SW 1271 (cell line): ENCODE data around the gene RHO.

Experiments used
- DNase-seq, 2 experiments: peaks; one replicate each; lab custom pipeline; 2025; lab: John Stamatoyannopoulos, UW

Gene RHO

DNA sequence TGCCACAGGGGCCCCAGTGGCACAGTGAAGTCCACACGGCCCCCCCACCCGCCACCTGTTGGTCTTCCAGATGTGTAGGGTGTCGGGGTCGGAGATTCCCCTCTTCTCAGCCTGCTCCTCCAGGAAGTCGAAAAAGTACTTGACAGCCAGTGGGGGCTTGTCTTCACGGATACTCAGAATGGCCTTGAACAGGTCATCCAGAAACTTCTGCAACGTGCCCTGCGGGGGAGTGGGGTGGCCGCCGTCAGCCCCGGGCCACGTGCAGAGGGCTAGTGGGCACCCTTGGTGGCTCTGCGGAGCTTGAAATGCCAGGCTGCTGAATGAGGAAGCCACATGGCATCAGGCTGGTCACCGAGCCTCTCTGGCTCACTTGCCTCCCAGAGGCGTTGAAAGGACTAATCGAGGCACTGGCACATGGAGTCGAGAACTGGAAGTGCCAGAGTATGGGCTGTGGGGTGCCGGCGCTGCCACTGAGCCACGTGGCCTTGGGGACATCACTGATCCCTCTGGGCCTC is 31.2 kb downstream of the RHO start:
- DNase-seq, result no peak

DNA sequence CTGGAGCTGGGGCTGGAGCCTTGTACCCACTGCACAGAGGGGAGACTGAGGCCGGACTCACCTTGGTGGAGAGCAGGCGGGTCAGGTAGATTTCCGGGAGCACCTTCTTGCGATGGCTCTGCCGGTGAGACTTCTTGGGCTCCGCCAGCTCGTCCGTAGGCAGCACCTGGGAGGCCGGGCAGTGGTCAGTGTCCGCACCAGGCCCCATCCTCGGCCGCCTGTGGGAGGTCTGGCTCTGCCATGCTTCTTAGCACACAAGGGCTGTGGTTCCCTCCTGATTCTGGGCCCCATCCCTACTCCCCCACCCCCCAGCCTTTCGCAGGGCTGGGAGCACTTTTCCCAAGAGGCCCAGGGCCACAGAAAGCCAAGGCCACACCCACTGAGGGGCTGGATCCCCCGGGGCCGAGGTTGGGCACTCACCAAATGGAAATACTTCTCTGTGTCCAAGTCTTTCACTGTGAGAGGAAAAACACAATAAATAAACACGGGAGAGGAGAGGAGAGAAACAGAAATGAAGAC is 31.9 kb downstream of the RHO start:
- DNase-seq, result no peak

DNA sequence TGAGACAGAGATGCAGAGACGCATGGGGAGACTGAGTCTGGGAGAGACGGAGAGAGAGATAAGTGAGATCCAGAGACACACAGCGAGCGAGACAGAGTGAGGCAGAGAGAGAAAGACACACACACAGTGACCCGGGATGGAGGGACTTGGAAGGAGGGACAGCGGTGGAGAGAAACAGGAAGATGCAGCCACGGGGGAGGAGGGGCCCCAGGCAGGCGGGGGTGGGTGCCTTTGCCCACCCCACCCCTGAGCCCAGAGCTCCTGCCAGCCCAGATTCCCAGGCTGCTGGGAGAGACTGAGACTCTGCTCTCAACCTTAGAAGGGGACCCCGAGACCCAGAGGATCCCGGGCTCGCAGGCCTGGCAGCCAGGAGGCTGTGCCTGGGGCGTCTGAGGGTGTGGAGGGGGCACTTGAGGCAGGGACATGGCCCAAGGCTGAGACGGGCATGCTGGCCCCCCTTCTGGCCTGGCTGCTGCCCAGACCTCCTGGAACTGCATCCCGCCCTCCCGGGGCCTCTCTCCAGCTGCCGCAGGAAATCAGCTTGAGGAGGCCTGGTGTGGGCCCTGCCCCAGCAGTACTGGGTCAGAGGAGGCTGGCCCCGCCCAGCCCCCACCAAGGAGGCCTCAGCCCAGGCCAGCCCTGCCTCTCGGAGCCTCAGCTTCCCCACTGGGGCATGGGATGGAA is 32.6 kb downstream of the RHO start:
- no peak for DNase-seq

DNA sequence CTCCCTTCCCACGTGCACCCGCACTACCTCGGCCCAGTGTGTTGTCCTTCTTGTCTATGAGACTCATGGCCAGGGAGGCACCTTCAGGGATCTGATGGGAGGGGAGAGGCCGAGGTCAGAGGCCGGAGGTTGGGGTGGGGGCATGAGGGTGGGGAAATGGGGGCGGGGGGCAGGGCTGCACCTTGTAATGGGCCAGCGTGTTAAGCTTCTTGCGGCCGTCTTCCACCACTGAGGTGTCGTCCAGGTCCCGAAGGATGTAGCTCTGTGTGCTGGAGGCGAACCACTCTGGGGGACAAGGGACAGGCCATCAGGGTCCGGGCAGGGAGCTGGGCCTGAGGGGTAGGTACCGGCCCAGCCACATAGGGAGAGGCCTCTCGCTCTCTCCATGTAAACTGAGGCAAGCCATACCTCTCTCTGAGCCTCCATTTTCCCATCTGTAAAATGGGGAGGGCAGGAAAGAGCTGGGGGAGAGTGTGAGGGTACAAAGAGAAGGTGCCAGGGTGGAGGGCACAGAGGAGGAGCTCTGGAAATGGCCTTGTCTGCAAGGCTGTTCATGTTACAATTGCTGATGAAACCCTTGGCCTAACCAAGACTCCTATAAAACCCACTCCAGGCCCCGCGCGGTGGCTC is 33.3 kb downstream of the RHO start:
- DNase-seq, result no peak

DNA sequence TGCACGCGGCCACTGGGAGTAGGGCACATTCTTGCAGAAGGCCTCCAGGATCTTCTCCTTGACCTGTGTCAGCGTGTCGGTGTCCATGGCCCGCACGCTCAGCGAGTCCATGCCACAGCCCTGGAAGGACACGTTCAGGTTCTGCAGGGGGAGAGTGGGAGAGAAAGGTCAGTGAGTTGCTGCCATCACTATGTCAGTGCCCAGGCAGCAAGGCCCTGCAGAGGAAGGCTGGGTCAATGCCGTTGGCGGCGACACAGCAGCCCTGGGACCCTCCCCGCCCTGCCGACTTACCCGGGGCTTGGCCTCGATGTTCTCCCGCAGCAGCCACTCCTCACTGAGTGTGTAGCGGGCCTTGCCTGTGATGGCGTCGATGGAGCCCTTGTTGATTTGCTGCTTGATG is 34.4 kb downstream of the RHO start:
- no peak for DNase-seq

DNA sequence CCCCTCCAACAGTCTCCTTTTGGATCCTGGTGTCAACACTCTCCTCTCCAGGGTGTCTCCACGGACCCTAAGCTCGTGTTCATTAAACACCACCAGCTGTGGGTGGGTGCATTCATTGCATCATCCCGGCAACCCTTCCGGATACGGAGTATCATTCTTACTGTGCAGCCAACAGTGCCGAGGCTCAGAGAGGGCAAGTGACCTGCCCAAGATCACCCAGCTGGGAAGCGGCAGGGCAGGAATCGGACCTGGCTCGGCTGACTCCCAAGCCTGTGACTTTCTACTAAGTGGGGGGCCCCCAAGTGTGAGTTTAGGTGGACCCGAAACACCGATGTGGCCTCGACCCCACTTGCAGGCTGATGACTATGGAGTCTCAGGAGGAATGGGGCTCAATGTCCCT is 34.9 kb downstream of the RHO start:
- DNase-seq, result no peak

DNA sequence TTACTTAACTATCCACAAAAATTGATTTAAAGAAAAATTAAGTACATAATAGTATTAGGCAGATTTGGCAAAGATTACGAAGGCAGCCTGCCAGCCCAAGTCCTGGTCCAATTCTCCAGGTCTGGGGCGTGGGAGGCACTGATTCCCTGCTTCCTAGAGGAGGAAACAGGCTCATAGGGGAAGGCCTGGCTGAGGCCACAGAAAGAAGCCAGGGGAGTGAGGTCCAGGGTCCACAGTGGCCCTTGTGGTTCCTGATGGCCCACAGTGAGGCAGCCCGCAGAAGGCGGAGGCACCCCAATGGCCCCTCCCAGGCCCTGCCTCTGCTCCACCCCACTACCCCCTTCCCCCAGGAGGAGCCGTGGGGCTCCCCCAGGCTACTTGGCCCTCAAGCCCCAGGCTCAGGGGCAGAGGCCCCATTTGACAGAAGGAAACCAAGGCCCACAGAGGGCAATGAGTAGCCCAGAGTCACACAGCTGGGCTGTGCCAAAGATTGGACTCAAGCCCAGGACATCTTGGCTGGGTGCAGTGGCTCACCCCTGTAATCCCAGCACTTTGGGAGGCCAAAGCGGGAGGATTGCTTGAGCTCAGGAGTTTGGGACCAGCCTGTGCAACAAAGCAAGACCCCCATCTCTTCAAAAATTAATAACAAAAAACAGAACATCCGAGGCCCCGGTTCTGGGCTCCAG is 35.6 kb downstream of the RHO start:
- DNase-seq, result no peak

DNA sequence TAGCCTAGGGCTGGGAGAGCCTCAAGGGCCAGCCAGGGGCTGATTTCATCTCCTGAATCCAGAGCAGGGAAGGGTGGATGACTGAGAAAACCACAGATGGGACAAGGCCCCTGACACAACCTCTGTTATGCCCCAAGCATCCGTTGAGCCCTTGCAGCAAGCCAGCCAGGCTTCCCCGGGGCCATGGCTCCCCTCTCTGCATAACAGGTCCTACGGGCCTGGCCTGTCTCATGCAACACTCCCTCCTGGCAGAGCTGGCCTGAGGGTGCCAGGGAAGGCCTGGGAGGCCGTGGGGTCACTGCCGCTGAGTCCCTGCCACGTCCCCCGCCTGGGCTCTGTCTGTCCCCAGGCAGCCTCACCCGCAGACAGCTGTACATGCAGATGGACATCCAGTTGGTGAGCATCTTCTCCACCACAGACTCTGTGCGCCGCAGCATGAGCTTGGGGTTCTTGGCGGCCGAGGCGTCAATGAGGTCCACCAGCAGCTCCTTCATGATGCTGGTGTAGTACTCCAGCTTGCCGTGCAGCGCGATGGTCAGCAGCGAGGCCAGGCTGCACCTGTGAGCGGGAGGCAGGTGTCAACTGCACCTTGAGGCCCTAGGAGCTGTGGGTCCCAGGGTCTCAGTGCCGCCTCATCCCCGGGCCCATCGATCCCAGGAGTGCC is 36.7 kb downstream of the RHO start:
- DNase-seq, result no peak

DNA sequence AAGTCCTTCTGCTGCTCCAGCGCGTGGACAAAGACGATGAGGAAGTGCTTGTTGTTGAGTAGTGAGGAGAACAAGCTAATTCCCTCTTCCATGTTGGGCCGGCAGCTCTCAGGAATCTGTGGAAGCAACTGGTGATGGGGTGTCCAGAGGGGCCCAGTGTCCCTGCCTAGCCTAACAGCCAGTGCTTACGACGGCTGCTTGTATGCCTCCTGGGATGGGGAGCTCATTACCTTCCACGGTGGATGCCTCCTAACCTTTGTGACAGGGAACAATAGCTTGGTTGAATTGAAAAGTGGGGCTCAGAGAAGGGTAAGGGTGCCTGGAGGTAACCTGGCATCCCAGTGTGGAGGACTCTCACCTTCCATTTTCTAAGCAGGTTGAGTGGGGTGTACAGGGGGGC is 37.5 kb downstream of the RHO start:
- no peak for DNase-seq

DNA sequence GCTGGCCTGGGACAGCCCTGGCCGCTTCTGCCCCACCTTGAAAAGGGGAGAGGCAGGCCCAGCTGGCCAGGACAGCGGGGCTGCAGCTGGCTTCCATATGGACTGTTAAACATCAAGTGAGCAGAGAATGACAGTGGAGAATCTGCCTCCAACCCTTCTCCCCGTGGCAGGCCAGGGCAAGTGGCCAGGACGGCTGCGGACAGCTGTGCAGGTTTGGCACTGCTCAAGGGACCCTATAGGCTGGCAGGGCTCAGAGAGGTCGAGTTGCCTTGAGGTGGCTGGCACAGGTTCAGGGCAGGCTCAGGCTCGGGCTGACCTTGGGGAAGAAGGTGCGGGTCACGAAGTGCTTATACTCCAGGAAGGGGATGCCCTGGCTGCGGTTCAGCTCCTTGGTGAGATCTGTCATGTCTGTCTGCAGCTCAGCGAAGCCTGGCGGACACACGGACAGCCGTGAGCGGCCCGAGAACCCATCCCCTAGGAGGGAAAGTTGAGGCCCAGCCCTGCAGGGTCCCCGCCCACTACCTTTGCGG is 38.8 kb downstream of the RHO start:
- DNase-seq, result no peak

DNA sequence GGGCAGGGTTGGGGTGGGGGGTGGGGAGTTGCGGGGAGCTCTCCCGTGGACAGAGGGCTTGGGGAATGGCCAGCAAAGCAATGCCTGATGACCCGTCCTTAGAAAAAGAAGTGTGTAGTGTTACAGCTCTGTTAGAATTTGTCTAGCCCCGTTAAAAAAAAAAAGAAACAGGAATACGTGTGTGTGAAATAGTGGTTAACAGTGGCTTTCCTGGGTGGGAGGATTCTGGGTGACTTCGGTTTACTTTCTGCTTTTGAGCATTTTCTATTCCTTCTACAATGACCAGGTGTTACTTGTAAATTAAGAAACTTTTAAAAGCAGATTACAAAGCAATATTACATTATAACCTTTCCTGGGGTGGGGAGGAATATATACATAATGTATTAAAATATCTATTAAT is 39.5 kb downstream of the RHO start:
- no peak for DNase-seq

DNA sequence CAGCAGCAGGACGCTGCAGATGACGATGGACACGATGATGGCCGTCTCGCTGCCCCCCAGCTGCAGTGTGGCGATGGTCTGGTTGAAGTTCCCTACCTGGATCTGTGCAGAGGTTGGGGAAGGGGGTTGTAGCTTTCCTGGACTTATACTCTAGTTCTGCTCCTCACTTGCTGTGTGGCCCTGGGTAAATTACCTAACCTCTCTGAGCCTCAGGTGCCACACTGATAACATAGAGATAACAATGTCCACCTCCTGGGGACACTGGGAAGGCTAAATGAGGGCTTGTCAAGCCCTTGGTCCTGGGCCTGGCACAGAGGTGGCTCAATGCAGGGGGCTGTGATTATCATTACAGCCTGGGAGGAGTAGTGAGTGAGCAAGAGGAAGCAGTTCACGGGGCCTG is 41.4 kb downstream of the RHO start:
- no peak for DNase-seq

DNA sequence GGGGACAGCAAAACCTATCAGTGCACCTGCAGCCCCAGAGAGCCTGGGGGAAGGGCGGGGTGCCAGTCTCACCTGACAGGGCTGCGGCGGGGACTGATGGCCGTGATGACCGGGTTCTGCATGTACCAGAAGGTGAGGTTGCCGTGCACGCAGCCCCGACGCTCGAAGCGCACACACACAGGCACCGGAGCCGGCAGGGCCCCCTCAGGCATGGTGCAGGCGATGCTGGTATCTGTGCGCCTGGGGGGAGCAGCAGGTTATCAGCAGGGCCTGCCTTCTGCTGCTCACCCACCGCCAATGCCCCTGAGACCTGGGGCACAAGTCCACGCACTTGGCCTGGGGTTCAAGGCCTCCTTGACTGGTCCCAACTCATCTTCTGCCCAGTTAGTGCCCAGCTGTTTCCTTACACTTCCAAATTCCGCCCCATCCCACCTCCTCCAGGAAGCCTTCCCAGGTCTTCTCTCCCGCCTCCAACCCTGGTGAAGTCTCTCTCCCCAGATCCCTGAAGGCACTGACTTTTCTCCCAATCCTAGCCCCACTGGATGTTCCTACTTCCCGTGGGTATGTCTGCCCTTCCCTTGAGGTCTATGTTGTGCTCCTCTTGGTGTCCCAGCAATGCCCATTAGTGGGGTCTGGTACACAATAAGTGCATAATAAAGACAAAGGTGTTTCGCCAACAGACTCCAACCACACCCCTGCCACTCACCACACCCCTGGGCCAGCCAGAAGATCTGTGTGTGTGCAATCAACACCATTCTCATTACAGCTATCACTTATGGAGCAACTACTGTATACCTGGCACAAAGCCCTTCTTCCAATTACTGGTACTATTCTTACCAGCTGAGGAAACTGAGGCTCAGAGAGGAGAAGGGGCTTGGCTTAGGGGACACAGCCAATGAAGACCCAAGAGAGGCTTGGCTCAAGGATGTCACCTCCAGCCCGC is 43.4 kb downstream of the RHO start:
- no peak for DNase-seq

DNA sequence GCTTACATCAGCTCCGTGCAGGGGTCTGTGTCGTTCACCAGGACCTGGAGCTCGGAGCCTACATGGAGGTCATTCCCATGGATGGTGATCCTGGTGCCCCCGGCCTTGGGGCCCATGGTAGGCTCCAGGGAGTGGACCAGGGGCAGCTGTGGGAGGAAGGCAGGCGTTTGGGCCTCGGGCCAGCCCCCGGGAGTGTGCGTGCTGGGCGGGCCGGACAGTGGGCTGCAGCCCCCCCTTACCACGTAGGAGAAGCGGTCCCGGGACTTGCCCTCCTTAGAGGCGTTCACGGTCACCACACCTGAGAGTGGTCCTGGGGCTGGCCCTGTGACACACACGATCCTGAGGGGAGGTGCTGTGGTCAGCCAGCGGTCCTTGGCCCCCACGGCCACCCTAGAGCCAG is 44.2 kb downstream of the RHO start:
- DNase-seq, result no peak

DNA sequence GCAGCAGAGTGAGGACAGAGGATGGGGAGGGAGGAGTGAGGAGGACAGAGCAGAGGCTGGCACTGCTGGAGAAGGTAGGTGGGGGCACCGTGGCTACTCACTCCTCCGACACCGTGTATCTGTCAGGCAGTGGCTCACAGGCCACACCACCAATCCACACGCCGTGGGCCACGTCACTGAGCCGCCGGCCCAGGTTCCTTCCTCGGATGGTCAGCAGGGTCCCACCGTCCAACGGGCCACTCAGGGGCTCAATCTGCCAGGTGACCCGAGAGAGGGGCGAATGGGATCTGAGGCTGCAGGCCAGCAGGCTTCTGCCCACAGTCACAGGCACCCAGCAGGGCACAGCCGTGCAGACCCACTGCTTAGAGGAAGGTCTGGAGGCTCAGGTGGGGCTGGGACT is 45.1 kb downstream of the RHO start:
- no peak for DNase-seq

DNA sequence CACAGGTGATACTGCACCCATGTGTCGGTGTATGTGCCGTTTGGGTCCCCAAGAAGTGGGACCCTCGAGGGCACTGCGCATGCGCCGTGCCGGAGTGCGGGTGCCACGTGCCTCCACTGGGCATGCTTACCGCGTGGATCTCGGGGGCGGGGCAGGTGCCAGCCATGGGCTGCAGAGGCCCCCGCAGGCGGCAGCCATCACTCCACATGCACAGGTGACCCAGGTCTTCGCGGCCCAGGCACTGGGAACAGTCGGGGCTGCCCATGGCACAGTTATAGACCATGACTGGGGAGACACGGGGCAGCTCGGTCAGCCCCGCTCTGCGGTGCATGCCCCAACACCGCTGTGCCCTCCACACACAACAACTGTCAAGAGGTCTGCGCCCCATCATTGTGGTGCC is 45.8 kb downstream of the RHO start:
- DNase-seq, result no peak

DNA sequence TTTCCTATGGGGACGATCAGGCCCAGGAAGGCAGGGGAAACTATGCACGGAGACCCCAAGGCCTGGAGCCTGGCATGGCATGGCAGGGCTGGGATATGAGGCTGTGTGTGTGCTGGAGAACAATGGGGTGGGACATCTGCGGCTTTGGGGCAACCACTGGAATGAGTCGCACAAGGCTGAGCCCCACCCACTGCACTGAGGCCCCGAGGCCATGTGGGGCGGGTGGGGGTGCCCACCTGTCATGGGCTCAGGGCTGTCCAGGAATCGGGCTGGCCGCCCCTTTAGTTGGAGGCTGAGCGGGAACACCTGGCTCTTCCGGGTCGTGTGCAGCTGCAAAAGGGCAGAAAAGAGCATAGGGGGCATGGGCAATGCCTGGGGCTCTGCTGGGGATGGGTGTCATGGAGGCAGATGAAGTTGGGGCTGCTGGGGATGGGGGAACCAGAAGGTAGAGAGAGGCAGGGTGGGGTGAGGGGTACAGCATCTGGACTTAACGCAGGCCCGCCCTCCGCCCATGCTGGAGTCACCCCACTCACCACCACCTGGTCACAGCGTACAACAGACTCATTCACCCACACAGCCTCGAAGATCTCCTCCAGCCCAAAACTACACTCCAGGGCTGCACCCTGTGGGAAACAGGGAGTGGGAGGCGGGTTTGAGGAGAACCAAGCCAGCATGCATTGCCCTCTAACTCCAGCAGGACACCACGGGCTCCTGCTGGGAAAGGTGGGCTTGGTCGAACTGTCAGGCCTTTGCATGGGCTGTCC is 47.0 kb downstream of the RHO start:
- no peak for DNase-seq

DNA sequence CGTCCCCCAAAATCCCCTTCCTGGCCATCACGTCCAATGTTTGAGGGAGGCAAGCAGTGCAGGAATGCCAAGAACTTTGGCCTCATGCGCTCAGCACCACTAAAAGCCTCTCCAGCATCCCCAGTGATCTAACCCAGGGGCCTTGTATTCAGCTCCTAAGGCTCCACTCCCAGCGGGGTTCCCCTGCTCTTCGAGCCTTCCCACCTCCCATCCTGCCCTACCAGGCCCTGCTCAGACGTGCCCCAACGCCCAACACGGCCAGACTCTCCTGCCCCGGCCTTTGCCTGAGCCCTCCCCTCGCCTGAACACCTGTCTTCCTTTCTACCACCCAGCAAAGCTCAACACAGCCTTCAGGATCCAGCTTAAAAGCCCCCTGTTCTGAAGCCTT is 47.6 kb downstream of the RHO start:
- DNase-seq, result no peak

DNA sequence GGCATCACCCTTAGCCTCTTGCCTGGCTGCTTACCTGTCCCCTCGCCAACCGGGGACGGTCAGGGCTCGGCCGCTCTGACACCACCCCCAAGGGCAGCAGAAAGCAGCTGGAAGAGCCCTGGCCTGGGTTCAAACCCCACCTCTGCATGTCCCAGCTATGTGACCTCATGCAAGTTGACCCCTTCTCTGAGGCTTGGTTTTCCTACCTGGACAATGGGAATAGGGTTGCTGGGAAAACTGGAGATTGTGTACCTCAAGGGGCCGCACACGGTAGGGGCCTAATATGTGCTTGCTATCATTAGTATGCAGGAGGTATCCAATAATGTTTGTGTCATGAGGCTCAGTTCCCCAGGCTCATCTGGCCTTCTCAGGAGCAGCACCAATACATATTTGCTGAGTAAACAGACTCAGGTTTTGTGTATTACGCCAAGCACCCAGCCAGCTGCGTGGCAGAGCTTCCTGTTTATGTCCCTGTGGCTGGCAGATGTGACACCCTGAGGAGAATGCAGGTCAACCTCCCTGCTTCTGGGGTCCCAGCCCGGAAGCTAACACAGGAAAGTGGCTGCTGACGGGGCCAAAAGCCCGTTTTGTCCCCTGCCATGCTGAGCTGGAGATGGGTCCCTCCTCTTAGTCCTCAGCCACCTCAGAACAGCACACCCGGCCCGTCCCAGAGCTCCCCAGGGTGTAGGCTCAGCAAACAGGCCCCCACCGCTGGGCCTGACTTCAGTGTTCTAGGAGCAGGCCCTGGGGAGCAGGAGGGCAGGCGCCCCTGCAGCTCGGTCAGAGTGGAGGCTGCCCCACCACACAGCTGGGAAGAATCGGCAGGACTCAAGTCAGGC is 48.3 kb downstream of the RHO start:
- no peak for DNase-seq

DNA sequence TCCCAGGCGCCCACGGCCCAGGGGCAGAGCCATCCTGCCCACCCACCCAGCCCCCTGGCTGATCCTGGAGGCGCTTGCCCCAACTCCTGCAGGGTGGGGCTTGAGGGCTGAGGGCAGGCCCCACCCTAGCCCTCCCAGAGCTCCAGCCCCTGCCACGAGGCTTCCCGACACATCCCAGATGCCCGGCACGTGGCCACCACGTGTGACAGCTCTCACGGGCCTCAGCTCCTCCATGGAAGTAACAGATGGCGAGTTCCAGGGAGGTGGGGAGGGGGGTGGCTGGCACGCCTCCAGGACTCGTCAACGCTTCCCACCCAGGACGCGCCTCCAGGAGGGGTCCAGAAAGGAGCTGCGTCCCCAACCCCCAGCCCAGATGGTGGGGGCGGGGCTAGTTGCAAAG is 48.9 kb downstream of the RHO start:
- DNase-seq, result no peak
